Effector memory CD8-positive, alpha-beta T cell (primary cell): ENCODE results near the gene ADCY3.

Experiments used
- ATAC-seq: fragments of 150-1000 bp; cut with Tn5 transposase; replicated peaks from 2 replicates; pipeline ENCODE4 v1.10.0; 2021; ENCODE audit warnings: mild to moderate bottlenecking, moderate library complexity
- DNase-seq, 3 experiments: peaks; one replicate each; pipeline ENCODE4 v3.0.0; 2021
- H3K27ac Mint-ChIP-seq, 2 donors: one replicate each; pipeline ENCODE4 v1.8.0; 2022; ENCODE audit warnings: mild to moderate bottlenecking in 2 of 2, mixed read lengths in 2 of 2, moderate library complexity in 2 of 2
- H3K27me3 Mint-ChIP-seq, 2 donors: one replicate each; pipeline ENCODE4 v1.8.0; 2022; ENCODE audit warnings: mixed read lengths in 2 of 2
- H3K36me3 Mint-ChIP-seq: one replicate; pipeline ENCODE4 v1.8.0; 2022; ENCODE audit warnings: mild to moderate bottlenecking, moderate library complexity, mixed read lengths; ENCODE audit not compliant: insufficient read depth
- H3K4me1 Mint-ChIP-seq, 2 donors: one replicate each; pipeline ENCODE4 v1.8.0; 2022; ENCODE audit warnings: low read depth in 2 of 2, mixed read lengths in 2 of 2
- H3K4me3 Mint-ChIP-seq, 2 donors: one replicate each; pipeline ENCODE4 v1.8.0; 2022; ENCODE audit warnings: mild to moderate bottlenecking in 2 of 2, mixed read lengths in 2 of 2, moderate library complexity in 2 of 2
- H3K9me3 Mint-ChIP-seq, 2 donors: one replicate each; pipeline ENCODE4 v1.8.0; 2022; ENCODE audit warnings: mixed read lengths in 2 of 2

ADCY3 gene

GRCh38 chr2:24832073-24832461 lies 88.0 kb downstream of the ADCY3 start:
- no peak for DNase-seq
- H3K27me3 Mint-ChIP-seq = no peaks in the 10 kb centered on the region
- H3K36me3 Mint-ChIP-seq = no peaks in the 10 kb centered on the region
- H3K27ac Mint-ChIP-seq = no peak overlapping the region
- ATAC-seq = no peak
- peaks cover 8 to 12% of the 10 kb centered on the region in 2 donors for H3K4me1 Mint-ChIP-seq
- H3K9me3 Mint-ChIP-seq = no peaks in the 10 kb centered on the region
- no peak overlapping the region for H3K4me3 Mint-ChIP-seq

- Mint-ChIP-seq H3K27me3 (no peaks in the 10 kb centered on the region), H3K4me3 (no peak overlapping the region), H3K9me3 (no peaks in the 10 kb centered on the region), H3K27ac (peak overlapping the region in 1 of 2 donors; percentile 24), H3K4me1 (peaks cover 12 to 13% of the 10 kb centered on the region in 2 donors), H3K36me3 (no peaks in the 10 kb centered on the region)
- ATAC-seq (no peak), DNase-seq (no peak)
Measured at GRCh38 chr2:24831221-24832072, 88.6 kb downstream of the ADCY3 start.

GRCh38 chr2:24830786-24831185 lies 89.3 kb downstream of the ADCY3 start:
- Mint-ChIP-seq H3K4me3 (no peak overlapping the region), H3K4me1 (peaks cover 17 to 18% of the 10 kb centered on the region in 2 donors), H3K9me3 (no peaks in the 10 kb centered on the region), H3K27ac (peak overlapping the region in 1 of 2 donors; percentile 24), H3K27me3 (no peaks in the 10 kb centered on the region), H3K36me3 (peaks cover 3% of the 10 kb centered on the region)
- ATAC-seq (no peak), DNase-seq (no peak)

- DNase-seq (no peak), ATAC-seq (no peak)
- no peaks in the 10 kb centered on the region for H3K27me3 Mint-ChIP-seq
- no peak overlapping the region for H3K4me3 Mint-ChIP-seq
- H3K36me3 Mint-ChIP-seq = peaks cover 3% of the 10 kb centered on the region
- peaks cover 20 to 21% of the 10 kb centered on the region in 2 donors for H3K4me1 Mint-ChIP-seq
- no peak overlapping the region for H3K27ac Mint-ChIP-seq
- H3K9me3 Mint-ChIP-seq = no peaks in the 10 kb centered on the region
Measured at GRCh38 chr2:24830351-24830750, 89.7 kb downstream of the ADCY3 start.

- H3K9me3 Mint-ChIP-seq = no peaks in the 10 kb centered on the region
- H3K27me3 Mint-ChIP-seq = no peaks in the 10 kb centered on the region
- DNase-seq (no peak), ATAC-seq (no peak)
- H3K4me3 Mint-ChIP-seq = no peak overlapping the region
- peaks cover 20 to 21% of the 10 kb centered on the region in 2 donors for H3K4me1 Mint-ChIP-seq
- H3K27ac Mint-ChIP-seq = peak overlapping the region in 1 of 2 donors; percentile 32
- peaks cover 3% of the 10 kb centered on the region for H3K36me3 Mint-ChIP-seq
Measured at GRCh38 chr2:24828238-24828996, 91.6 kb downstream of the ADCY3 start.

- peak overlapping the region; percentile 32 to 81 for H3K27ac Mint-ChIP-seq
- H3K4me1 Mint-ChIP-seq = peaks cover 20 to 21% of the 10 kb centered on the region in 2 donors
- H3K27me3 Mint-ChIP-seq = no peaks in the 10 kb centered on the region
- H3K9me3 Mint-ChIP-seq = no peaks in the 10 kb centered on the region
- ATAC-seq (peak; percentile 94), DNase-seq (peak; percentile 66 to 76 (median 68))
- no peak overlapping the region for H3K4me3 Mint-ChIP-seq
- peaks cover 3% of the 10 kb centered on the region for H3K36me3 Mint-ChIP-seq
Measured at GRCh38 chr2:24827321-24828237, 92.5 kb downstream of the ADCY3 start.

GRCh38 chr2:24826773-24827145 lies 93.3 kb downstream of the ADCY3 start:
- Mint-ChIP-seq H3K27ac (peak overlapping the region; percentile 75 to 81), H3K4me1 (peaks cover 20 to 21% of the 10 kb centered on the region in 2 donors), H3K27me3 (no peaks in the 10 kb centered on the region), H3K4me3 (no peak overlapping the region), H3K36me3 (peaks cover 10% of the 10 kb centered on the region), H3K9me3 (no peaks in the 10 kb centered on the region)
- ATAC-seq (no peak), DNase-seq (no peak)

GRCh38 chr2:24825883-24826772 lies 93.9 kb downstream of the ADCY3 start:
- peaks cover 13% of the 10 kb centered on the region for H3K36me3 Mint-ChIP-seq
- H3K4me1 Mint-ChIP-seq = peaks cover 20 to 21% of the 10 kb centered on the region in 2 donors
- ATAC-seq (no peak), DNase-seq (no peak)
- peak overlapping the region; percentile 75 to 81 for H3K27ac Mint-ChIP-seq
- H3K27me3 Mint-ChIP-seq = no peaks in the 10 kb centered on the region
- no peaks in the 10 kb centered on the region for H3K9me3 Mint-ChIP-seq
- H3K4me3 Mint-ChIP-seq = no peak overlapping the region

GRCh38 chr2:24824966-24825882 lies 94.8 kb downstream of the ADCY3 start:
- DNase-seq = peak in 2 of 3 experiments; percentile 20 to 22
- no peaks in the 10 kb centered on the region for H3K27me3 Mint-ChIP-seq
- no peak overlapping the region for H3K4me3 Mint-ChIP-seq
- H3K36me3 Mint-ChIP-seq = peaks cover 13% of the 10 kb centered on the region
- no peaks in the 10 kb centered on the region for H3K9me3 Mint-ChIP-seq
- H3K27ac Mint-ChIP-seq = peak overlapping the region in 1 of 2 donors; percentile 85
- peaks cover 20 to 21% of the 10 kb centered on the region in 2 donors for H3K4me1 Mint-ChIP-seq
- peak; percentile 44 for ATAC-seq

GRCh38 chr2:24824071-24824588 lies 95.9 kb downstream of the ADCY3 start:
- DNase-seq (no peak), ATAC-seq (no peak)
- Mint-ChIP-seq H3K27ac (peak overlapping the region in 1 of 2 donors; percentile 85), H3K4me3 (no peak overlapping the region), H3K4me1 (peaks cover 20 to 21% of the 10 kb centered on the region in 2 donors), H3K27me3 (no peaks in the 10 kb centered on the region), H3K36me3 (peaks cover 18% of the 10 kb centered on the region), H3K9me3 (no peaks in the 10 kb centered on the region)

GRCh38 chr2:24822049-24822706 lies 97.9 kb downstream of the ADCY3 start:
- H3K4me3 Mint-ChIP-seq = no peak overlapping the region
- peak overlapping the region in 1 of 2 donors; percentile 46 for H3K27ac Mint-ChIP-seq
- no peaks in the 10 kb centered on the region for H3K9me3 Mint-ChIP-seq
- peaks cover 27% of the 10 kb centered on the region for H3K36me3 Mint-ChIP-seq
- no peaks in the 10 kb centered on the region for H3K27me3 Mint-ChIP-seq
- H3K4me1 Mint-ChIP-seq = peaks cover 9 to 14% of the 10 kb centered on the region in 2 donors
- no peak for DNase-seq
- ATAC-seq = no peak
